Osteoblast (primary cell): ENCODE measurements around the gene PIP4K2A. TPM values are rescaled to one million over a fixed set of nuclear protein-coding genes. Genes with fewer than 3 reads are reported as not detected.

Experiments used
- DNase-seq: peaks from one replicate; pipeline ENCODE4 v3.0.0; 2011; ENCODE audit warnings: low spot score, mixed read lengths; ENCODE audit not compliant: insufficient read length; ENCODE audit errors: missing footprints
- H2AFZ ChIP-seq: 2 replicates; pipeline ENCODE4 v1.6.0; 2011; ENCODE audit warnings: mild to moderate bottlenecking, low read length
- H3K27ac ChIP-seq: 2 replicates; pipeline ENCODE4 v1.5.1; 2011; ENCODE audit warnings: mild to moderate bottlenecking, low read depth, low read length, moderate library complexity
- H3K27me3 ChIP-seq: 2 replicates; pipeline ENCODE4 v1.6.0; 2012; ENCODE audit warnings: mild to moderate bottlenecking, control low read depth, inconsistent platforms, low read length, moderate library complexity; ENCODE audit not compliant: insufficient read depth
- H3K36me3 ChIP-seq: 2 replicates; pipeline ENCODE4 v1.5.1; 2011; ENCODE audit warnings: mild to moderate bottlenecking, low read length, control low read depth, moderate library complexity; ENCODE audit not compliant: insufficient read depth
- H3K4me1 ChIP-seq: 2 replicates; pipeline ENCODE4 v1.5.1; 2011; ENCODE audit warnings: mild to moderate bottlenecking, low read length, control low read depth, moderate library complexity; ENCODE audit not compliant: insufficient read depth
- H3K4me2 ChIP-seq: 2 replicates; pipeline ENCODE4 v1.6.0; 2011; ENCODE audit warnings: mild to moderate bottlenecking, low read length; ENCODE audit not compliant: insufficient read depth
- H3K4me3 ChIP-seq: fragments of 200-600 bp; sonication (generic); 3 replicates; pipeline ENCODE4 v1.5.1; 2012; ENCODE audit warnings: mild to moderate bottlenecking, low read length, inconsistent platforms; ENCODE audit not compliant: insufficient read depth
- H3K79me2 ChIP-seq: 2 replicates; pipeline ENCODE4 v1.6.0; 2012; ENCODE audit warnings: mild to moderate bottlenecking, low read length, control low read depth, inconsistent platforms; ENCODE audit not compliant: insufficient read depth
- H3K9me3 ChIP-seq: 2 replicates; pipeline ENCODE4 v1.5.1; 2011; ENCODE audit warnings: low read depth, low read length, control low read depth
- H4K20me1 ChIP-seq: 2 replicates; pipeline ENCODE4 v1.6.0; 2012; ENCODE audit warnings: mild to moderate bottlenecking, low read length, control low read depth; ENCODE audit not compliant: insufficient read depth
- total RNA-seq: library from RNA; depleted of rRNA; stranded (reverse); fragments of >200 nt; gene quantifications from 2 replicates; pipeline ENCODE4 v1.2.3, GENCODE V29; 2012
- TF ChIP-seq, protein P1 (sequence below): IDR thresholded peaks from 2 replicates; pipeline ENCODE4 v1.5.1; 2011; ENCODE audit warnings: mild to moderate bottlenecking, low read depth, low read length, moderate library complexity; ENCODE audit errors: extremely low read depth

The PIP4K2A gene
- total RNA-seq, 1 donor: 68.8 TPM

DNA sequence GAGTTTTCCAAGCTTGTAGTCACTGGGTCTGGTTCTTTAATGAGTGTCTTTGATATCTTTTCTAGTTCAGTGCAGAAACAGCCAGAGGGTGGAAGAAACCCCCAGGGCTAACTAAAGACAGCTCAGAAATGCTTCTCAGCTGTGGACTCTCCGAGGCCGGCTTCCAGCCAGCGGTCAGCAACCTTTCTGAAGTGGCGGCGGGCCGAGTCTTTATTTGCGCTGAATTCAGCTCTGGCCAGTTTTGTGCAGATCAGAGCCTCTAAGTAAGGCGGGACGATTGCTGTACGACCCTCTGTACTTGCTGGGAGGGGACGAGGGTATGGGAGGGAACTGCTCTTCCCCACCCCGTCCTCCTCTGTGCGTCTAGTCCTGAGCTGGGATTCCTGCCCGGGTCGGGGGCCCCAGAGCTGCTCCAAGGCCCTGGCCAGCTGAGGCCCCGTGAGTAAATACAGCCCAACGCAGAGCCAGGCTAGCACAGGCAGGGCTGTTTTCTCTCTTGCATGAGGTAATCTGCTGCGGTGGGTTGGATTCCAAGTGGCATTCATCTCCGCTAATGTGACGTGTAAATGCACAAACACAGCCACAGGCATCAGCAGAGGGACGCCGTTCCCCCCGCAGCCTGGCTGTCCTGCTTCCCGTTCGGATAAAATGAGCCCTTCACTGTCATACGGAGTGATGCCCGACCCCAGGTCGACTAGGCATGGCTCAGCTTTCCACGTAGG lies 159.8 kb downstream of the PIP4K2A start:
- TF ChIP-seq, protein P1, sequence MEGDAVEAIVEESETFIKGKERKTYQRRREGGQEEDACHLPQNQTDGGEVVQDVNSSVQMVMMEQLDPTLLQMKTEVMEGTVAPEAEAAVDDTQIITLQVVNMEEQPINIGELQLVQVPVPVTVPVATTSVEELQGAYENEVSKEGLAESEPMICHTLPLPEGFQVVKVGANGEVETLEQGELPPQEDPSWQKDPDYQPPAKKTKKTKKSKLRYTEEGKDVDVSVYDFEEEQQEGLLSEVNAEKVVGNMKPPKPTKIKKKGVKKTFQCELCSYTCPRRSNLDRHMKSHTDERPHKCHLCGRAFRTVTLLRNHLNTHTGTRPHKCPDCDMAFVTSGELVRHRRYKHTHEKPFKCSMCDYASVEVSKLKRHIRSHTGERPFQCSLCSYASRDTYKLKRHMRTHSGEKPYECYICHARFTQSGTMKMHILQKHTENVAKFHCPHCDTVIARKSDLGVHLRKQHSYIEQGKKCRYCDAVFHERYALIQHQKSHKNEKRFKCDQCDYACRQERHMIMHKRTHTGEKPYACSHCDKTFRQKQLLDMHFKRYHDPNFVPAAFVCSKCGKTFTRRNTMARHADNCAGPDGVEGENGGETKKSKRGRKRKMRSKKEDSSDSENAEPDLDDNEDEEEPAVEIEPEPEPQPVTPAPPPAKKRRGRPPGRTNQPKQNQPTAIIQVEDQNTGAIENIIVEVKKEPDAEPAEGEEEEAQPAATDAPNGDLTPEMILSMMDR: no peak
- H3K36me3 ChIP-seq: peaks cover 6% of the 10 kb centered on the region
- peak overlapping the region; percentile 46 for H3K4me3 ChIP-seq
- no peaks in the 10 kb centered on the region for H3K27me3 ChIP-seq
- no peaks in the 10 kb centered on the region for H3K79me2 ChIP-seq
- H3K4me1 ChIP-seq: peaks cover 4% of the 10 kb centered on the region
- H3K9me3 ChIP-seq: no peaks in the 10 kb centered on the region
- peak overlapping the region; percentile 66 for H3K4me2 ChIP-seq
- H3K27ac ChIP-seq: peak overlapping the region; percentile 44
- peak overlapping the region; percentile 53 for H2AFZ ChIP-seq
- DNase-seq: peak; percentile 80
- no peaks in the 10 kb centered on the region for H4K20me1 ChIP-seq

- TF ChIP-seq, protein P1: no peak
- Histone ChIP-seq H3K36me3 (peaks cover 6% of the 10 kb centered on the region), H3K9me3 (no peaks in the 10 kb centered on the region), H3K4me3 (no peak overlapping the region), H3K4me1 (peaks cover 4% of the 10 kb centered on the region), H3K4me2 (no peak overlapping the region), H4K20me1 (no peaks in the 10 kb centered on the region), H2AFZ (no peak overlapping the region), H3K27me3 (no peaks in the 10 kb centered on the region), H3K27ac (no peak overlapping the region), H3K79me2 (no peaks in the 10 kb centered on the region)
- DNase-seq: no peak
Measured at GRCh38 chr10:22553452-22553995, 160.9 kb downstream of the PIP4K2A start.

- no peak overlapping the region for H3K4me2 ChIP-seq
- peaks cover 4% of the 10 kb centered on the region for H3K4me1 ChIP-seq
- H3K9me3 ChIP-seq: no peaks in the 10 kb centered on the region
- H4K20me1 ChIP-seq: no peaks in the 10 kb centered on the region
- peaks cover 6% of the 10 kb centered on the region for H3K36me3 ChIP-seq
- H3K4me3 ChIP-seq: no peak overlapping the region
- TF ChIP-seq, protein P1: no peak
- no peak overlapping the region for H2AFZ ChIP-seq
- no peaks in the 10 kb centered on the region for H3K27me3 ChIP-seq
- no peak for DNase-seq
- H3K79me2 ChIP-seq: no peaks in the 10 kb centered on the region
- H3K27ac ChIP-seq: no peak overlapping the region
Measured at GRCh38 chr10:22552888-22553378, 161.4 kb downstream of the PIP4K2A start.

DNA sequence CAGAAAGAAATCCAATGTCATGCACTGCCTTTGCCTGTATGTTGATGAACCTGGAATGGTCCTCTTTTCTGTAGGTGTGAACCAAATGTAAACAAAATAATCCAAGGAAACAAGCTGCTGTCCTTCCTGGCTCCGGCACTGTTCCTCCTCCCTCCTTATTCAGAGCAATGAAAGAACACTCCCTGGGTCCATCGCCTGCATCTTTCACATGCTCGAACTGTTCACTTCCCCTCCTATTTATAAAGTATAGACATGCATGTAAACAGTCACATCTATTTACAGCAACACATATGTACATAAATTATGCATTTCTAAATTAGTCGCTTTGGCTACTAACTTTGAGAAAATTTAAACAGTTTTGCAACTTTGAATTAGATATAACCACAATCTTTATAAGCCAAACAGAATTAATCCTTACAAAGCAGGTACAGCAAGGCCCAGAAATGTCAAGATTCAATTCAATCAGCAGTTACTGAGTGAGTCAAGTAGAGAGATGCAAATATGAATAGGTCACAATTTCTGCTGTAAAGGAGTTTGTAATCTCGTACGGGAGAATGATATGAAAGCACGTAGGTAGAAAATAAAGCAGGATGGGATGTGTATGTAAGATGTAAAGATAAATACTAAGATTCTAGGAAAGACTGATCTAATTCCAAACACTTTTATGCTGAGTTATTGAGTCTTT lies 162.6 kb downstream of the PIP4K2A start:
- Histone ChIP-seq H3K4me2 (no peak overlapping the region), H3K79me2 (no peaks in the 10 kb centered on the region), H2AFZ (no peak overlapping the region), H3K27ac (no peak overlapping the region), H3K4me1 (peaks cover 4% of the 10 kb centered on the region), H3K27me3 (no peaks in the 10 kb centered on the region), H3K4me3 (no peak overlapping the region), H3K9me3 (no peaks in the 10 kb centered on the region), H4K20me1 (no peaks in the 10 kb centered on the region), H3K36me3 (peaks cover 6% of the 10 kb centered on the region)
- TF ChIP-seq, protein P1: no peak
- DNase-seq: no peak
